ENCODE measurements around the gene APBB1.

- no peak for TF ChIP-seq CTCF (IDR thresholded peaks at IDR 0.05)
- TF ChIP-seq EZH2 (IDR thresholded peaks at IDR 0.05; ENCODE audit: borderline replicate concordance, insufficient read depth, low read depth, low read length, poor library complexity, severe bottlenecking): no peak
Observed at GRCh38 chr11:6455070-6455469, 36.2 kb upstream of the APBB1 start.
